Measurements from ENCODE around the gene NRXN3.

Gene NRXN3

DNA sequence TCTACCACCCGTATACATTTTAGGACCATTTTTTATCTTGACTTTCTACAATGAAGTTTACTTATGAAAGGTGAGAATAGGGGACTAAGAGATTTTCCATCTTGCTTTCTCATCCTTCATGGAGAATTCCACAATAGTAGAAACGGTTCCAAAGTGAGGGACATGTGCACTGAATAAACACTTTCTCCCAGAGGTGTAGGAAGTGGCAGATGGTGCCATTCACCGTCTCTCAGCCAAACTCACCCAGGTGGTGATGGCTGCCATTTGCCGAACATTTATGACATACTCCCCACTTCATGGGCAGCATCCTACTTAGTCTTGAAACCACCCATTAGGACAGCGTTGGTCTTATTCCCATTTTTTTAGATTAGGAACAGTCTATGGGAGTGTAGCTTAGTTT is 1500.6 kb downstream of the NRXN3 start:
- no peak for DNase-seq

DNA sequence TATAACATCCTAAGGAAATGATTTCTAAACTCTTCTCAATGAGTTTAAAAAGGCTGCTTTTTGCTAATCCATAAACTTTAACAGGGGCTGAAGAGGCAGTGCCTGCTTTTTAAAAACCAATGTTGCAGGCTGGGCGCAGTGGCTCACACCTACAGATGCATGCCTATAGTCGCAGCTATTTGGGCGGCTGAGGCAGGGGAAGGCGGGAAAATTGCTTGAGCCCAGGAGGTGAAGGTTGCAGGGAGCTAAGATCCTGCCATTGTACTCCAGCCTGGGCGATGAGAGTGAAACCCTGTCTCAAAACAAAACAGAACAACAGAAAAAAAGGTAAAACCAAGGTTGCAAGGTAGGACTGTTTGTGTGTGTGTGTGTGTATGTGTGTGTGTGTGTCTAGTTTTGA is 1509.9 kb downstream of the NRXN3 start:
- no peak for DNase-seq

DNA sequence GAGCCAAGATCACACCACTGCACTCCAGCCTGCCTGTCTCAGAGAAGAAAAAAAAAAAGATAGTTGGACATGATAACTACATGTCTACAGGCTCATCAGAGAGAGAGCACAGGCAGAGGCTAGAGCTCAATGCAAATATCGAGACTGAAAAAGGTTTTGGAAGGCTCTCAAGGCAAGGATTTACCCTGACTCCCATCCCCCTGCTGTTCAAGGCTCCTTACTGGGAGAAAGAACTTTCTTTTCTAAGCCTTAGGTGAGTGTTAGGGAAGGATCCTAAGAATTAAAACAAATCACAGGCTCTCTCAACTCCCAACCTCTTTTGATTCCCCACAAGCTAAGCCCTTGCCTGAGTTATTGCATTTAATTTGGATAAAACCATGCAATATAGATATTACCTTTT is 1516.0 kb downstream of the NRXN3 start:
- DNase-seq = no peak

DNA sequence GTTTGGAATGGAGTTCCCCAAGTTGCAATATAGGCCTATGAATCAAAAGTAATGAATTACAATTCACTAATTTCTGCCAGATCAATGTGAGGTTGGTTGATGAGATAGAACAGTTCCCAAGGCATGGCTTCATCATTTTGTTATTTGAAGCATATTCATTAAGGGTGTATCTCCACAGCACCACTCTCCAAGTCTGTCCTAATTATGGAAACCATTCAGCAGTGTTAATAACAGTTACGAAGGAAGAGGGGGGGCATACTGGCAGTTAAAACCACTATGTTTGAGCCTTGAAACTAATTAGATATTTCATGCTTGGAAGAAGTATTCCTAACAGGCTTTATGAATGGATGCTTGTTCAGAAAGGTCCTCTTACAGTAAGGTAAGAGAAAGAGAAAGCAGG is 1520.8 kb downstream of the NRXN3 start:
- DNase-seq = no peak

DNA sequence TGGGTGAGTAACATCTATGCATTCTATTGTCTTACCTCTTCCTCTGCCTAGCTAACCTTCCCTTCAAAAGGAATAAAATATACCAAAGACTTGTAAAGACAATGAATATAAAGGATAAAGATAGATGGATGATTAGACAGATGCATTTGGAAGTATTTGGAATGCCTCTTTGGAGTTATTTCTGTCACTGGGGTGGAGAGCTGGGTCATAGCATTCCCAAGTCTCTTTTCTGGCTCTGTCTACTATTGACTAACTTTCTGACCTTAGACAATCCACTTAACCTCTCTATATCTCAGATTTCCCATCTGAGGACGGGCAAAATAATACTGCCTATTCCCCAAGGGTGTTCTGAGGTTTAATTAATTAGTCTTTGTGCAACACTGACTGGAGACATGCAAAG is 1523.8 kb downstream of the NRXN3 start:
- DNase-seq = no peak

DNA sequence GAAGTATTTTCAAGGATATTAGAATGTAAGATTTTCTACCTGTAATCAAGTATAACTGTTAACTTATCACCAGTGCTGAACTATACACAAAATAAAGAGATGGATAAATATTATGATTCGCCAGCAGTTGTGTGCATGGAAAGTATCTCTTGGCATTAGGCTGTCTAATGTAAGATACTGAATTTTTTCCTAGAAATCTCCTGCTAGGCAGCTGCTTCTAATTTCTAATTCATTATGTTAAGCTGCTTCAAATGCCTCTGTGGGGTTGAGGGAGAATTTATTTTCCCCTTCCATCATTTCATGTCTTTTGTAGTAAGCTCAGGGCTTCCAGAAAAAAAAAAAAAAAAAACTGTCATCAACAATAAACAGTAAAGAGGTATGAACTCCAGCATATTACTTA is 1525.1 kb downstream of the NRXN3 start:
- no peak for DNase-seq

DNA sequence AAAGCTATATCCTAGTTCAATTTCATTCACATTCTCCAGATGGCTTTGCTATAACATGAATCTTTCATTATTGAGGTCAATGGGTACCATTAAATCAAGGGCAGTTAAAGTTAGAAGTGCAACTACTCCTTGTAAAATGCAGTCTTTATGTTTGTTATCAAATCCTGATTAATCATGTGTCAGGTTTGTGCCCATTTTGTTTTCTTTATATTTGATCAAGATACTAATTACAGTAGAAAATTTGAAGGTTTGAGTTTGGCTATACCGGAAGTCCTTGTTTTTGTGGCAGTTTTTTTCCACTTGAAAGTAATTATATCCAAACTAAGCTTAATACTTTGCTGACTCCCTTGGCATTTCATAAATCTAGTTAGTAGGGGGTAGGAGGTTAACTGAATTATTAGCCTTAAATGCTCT is 1528.1 kb downstream of the NRXN3 start:
- no peak for DNase-seq

DNA sequence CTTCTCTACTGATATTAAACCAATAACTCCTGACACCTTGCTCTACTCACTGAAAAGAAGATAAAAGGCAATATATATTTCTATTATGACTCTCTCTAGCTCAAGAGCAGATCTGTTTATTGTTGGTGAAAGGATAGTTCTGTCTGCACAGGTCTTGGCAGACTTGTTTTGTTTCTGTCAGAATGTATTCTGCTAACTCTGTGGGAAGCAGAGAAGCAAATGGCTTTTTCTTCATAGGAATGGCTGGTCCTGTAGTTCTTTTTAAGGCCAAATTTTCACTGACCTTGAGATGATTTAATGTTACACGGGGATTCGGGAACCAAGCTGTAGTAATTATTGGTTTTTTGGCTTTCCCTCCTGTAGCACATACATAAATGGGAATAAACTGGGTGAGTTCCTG is 1529.0 kb downstream of the NRXN3 start:
- no peak for DNase-seq

DNA sequence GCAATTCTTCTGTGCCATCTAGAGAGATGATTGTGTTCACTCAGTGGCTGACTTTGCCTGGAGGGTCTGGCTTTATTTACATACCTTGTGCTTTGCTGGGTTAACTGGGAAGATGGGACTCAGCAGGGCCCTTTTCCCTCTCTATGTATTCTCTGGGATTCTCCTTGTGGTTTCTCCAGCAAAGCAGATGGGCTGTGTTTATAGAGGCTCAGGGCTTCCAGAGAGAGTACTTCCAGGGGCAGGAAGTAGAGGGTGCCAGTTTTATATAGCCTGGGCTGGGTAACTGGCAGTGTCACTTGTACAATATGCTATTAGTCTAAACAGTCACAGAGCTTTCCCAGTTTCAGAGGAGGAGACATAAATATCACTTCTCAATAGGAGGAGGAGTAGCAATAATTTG is 1531.2 kb downstream of the NRXN3 start:
- no peak for DNase-seq

DNA sequence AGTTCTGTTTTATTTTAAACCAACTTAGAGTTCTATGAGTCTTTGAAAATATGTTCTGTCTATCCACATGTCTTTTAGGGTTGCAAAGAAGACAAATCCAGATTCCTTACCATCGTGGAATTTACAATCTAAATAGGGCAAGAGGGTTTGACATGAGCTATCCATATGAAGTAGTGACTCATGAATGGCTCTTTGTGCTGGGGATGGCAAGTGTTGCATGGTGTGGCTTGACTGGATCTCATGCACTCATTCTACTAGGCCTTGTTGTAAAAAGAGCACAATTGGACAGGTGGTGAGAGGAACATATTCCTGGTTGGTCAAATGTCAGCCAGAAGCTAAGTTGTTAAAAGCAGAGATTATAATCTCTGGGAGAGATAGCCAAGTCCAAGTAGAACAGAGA is 1532.0 kb downstream of the NRXN3 start:
- DNase-seq = no peak

DNA sequence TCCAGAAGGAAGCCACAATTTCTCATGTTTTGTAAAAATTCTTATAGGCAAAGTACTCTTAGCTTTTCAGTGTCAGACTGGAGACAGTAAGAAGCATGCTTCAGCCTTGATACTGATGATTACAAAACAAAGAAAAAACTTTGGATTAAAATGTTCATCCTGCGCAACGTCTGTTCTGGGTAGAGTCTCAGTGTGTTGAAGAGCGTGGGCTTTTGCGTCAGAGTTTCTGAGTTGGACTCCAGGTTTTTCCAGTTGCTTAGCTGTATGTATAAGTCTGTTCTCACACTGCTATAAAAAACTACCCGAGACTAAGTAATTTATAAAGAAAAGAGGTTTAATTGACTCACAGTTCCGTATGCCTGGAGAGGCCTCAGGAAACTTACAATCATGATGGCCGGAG is 1533.0 kb downstream of the NRXN3 start:
- no peak for DNase-seq

DNA sequence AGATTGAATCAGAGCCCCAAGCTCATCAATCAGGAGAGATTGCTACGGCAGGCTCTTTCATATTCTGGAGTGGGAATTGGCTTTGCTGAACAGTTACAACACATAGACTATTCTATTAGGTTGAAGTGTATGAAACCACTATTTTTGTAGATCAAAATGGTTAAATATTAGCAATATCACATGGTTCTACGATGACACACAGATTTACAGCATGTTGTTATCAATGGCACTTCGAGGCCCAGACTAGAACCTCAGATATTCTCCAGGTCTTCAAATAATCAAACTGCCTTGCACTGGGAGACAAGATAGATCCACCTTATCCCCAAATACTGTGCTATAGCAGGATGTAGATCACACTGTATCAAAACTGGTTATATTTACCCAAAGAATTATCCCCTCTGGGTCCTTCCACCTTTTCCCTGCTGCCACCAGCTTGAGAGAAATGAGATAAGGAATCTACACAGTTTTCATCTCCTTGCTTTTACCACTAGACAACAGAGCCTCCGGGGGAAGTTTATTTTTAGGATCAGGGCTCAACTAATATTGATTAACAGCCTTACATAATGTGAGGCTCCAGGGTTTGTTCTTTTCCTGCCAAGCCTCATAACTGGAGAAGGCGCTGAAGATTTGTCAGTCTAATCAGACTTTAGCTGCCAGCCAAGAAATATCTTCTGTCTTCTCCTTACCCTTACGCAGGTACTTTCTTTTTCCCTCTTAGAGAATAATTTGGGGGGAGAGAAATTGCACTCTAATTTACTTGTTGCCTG is 1534.1 kb downstream of the NRXN3 start:
- no peak for DNase-seq

DNA sequence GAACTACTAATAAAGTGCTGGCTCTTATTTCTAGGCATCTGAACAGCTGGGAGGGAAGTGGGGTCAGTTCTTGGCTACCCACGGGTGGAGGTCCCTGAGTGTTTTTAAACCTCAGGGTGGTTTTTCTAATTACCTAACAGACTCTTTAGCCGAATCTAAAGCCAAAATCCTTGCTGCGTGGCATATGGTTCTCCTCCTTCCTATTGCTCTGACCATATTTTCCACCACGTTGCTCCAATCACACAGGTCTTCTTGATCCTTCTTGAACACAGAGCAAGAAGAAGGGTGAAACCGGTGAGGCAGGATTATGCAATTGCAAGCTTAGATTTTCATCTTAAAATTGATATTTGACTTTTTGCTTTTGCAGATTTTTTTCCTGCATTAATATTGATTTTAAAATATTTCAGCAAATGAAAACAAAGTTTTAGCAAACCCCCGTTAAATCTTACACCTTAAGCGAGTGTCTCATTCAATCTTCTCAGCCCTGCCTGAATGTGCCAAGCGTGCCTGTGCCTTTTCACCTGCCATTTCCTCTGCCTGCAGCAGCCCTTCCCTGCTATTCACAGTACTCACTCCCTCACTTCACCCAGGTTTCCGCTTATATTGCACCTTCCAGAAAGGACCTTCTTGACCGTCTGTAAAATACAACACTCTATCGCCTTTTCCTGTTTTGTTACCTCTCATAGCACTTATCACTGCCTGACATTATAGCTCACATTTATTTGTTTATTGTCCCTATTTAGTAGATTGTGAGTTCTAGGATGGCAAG is 1535.1 kb downstream of the NRXN3 start:
- DNase-seq = no peak

DNA sequence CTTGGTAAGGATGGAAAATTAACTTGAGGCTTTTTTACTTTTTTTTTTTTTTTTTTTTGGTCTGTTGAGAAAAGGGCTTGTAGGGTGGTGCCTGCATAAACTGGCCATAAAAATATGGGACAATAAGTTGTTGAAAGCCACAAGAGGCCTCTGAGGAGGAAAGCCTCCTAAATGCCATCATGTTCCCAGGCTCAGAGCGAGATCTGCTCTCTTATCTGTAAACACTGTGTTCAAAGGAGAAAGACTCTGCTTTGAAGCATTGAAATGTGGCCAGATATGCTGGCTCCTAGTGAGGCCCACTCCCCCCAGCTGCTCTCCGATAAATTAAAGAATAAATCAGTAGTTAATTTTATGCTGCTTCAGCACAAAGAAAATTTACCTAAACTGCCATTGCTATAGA is 1536.2 kb downstream of the NRXN3 start:
- no peak for DNase-seq

DNA sequence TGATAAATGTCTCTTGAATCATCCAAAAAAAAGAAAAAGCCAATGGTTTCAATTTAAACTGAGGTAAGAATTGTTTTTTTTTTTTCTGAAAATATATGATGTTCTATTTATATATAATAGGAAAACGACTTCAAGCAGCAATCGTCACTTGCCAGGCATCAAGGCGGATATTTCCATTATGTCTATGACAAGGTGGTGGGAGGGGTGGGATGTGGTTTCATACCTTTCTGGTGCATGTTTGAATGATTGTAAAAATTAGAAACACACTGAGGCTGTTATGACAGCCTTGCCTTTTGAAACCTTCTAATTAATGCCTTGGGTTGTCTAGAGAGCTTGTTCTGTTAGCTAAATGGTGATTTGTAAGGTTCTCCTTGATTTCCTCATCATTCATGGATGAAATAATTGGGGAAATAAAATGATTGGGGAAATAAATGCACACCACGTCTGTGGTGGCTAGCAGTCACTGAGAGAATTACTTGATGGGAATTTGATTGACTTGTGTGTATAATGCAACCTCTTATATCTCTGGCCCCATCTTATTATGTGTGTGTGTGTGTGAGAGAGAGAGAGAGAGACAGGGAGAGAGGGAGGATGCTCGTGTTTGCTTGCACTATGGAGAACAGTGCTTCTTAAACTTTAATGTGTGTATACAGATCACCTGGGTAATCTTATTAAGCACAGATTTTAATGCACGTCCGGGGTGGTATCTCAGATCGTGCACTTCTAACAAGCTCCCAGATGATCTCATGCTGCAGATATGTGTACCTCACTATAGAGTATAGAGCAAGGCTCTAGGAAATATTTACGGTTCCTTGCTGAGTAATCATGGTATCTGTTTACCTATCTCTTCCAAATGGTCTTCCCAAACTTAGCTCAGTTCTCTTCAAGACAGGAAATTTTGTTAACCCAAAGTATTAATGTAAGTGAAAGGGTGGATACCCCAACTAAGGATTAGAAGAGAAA is 1538.5 kb downstream of the NRXN3 start:
- no peak for DNase-seq

DNA sequence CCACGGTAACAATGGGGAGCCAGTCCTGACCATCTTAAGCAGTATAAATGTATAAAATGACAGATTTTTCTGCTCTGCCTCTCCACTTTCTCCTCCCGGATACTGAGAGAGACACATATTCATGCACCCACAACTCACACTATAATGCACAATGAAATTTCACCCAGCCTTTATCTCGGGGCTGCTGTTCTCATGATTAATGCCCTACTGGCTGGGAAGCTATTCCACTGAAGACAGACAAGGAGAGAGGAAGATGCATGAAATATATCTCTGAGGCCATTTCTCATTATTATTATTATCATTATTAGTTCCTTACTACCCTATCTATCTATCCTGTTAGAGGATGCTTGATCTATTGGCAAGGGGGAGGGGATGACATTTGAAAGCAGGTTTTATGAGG is 1539.4 kb downstream of the NRXN3 start:
- DNase-seq = no peak

DNA sequence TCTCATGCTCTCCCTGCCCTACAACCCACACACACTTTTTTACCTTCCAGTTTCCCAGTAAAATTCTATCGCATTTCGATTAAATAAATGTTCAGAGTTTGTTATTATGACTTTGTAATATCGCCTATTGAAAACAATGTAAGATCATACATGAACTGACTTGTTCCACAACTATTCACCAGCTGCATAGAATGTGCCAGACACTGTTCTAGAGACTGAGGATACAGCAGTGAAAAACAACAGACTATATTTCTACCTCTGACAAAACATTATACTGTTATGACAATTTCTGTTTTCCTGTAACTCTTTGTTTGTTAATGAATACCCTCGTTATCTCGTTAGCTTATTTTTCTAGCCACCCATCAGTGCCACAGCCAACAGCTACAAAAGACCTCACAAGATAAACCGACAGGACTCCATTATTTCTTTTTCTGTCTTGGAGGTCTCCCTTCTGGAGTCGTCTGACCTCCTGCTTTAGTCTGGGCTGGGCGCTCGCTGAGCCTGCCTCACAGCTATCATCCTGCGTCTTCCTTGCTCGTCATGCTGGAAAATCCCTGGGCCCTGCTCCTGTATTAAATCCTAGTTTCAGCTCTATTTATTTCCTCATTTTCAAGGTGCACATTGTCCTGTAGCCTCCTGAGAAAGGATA is 1542.3 kb downstream of the NRXN3 start:
- DNase-seq = no peak

DNA sequence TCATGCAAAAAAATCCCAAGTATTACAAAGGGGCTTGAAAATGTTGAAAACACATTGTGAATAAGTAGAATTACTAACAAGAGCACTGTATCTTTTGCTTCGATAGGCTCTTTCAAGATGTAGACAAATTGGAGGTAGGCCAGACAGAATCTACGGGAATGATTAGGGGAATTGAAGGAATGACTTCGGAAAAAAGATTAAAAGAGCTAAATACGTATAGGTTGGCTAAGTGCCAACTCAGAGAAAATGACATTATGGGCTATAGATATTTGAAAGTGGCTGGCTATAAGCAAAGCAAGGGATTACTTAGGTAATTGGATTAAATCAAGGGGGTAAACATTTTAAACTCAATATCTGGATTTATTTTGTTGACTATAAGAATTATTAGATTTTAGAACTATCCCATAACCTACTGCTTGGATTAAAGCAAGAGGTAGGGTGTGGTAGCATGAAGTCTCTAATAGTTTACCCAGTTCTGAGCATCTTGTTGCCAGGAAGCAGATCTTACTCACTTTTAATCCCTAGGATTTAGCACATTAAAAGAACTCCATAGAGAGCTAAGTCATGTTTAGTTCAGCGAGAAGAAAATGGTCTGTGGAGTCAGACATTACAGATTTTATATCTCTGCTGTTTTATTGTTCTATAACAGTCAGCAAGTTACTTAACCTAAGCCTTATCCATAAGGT is 1551.4 kb downstream of the NRXN3 start:
- no peak for DNase-seq

DNA sequence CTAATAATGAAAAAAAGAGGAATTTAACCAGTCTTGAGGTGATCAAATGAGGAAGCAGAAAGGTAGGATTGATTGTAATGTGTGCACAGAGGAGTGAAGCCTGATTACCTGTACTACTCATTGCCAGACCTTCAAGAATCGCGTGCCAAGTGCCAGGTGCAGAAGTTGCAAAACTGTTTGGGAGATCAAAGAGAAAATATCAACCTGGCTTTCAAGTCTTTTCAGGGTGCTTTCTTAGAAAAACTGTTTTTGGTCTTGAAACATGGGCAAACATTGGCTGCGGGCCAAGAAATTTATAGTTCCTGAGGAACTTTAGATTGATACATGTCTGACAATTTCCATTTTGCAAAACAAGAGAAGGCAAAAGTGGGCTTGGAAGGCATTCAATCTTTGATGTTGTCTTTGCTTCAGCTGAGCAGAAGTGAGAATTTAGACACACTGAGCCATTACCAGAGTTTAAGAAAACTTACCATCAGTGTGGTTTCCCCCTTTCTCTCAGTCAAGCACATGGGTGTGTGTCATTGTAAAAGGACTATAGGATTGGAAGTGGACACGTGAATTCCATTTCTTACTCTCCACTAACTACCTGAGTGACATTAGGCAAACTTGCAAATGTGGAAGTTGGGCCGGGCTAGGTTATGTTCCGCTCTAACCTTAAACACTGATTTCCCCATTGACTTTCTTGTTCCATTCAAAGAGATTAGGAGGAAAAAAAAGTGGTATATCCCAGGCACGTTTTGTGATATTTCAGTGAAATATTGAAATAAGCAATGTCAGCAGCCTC is 1555.0 kb downstream of the NRXN3 start:
- no peak for DNase-seq

DNA sequence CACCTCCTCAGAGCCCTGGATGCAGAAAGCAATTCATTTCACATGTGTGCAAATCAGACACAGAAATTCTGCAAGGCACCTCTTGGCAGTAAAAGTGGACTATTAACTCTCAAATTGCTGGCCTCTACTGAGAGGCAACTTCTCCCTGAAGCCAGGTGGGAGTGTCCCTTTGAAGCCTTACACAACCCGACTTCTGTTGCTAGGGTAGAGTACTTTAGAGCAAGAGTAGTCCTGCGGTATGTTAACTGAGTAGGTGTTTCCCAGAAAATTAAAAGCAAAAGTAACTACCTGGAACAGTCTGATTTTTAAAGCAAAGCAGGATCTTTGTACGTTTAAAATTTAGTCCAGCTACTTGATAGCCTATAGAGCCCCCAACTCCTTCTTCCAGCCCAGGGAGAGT is 1557.7 kb downstream of the NRXN3 start:
- DNase-seq = no peak

DNA sequence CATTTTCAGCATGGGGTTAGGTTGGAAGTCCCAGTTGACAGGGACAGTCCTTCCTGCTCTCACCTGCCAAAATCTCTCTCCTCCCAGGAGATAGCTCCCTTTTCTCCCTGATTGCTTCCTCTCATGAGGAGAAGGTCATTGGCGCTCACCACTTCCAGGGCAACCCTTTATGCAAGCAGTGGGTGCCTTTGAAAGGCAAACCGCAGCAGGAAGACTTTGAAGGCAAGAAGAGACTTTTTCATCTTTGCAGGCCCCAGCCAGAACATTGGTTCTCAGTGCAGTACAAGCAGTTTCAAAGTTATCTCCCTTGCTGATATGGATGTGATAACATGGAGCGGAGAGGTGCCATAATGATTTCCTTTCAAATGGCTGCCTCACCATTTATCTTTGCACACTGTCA is 1558.2 kb downstream of the NRXN3 start:
- no peak for DNase-seq
